ENCODE results near the gene CSF3R. TPM values are rescaled to one million over a fixed set of nuclear protein-coding genes. Genes with fewer than 3 reads are reported as not detected.

CSF3R gene
- total and polyA plus RNA-seq, 9 of the 15 experiments (the other 6 are each of a cell fraction or from before 2014, with no cell fraction given), result 0.21 to 0.86 (median 0.40) TPM; not detected in 1

GRCh38 chr1:36492491-36492890, 9.8 kb upstream of the CSF3R start (continued):
- no peak for TF ChIP-seq CEBPZ (IDR thresholded peaks at IDR 0.05; ENCODE audit: borderline replicate concordance, low read depth, low read length)
- TF ChIP-seq PRPF4 (IDR thresholded peaks at IDR 0.05; ENCODE audit: insufficient read depth, low read depth, low read length, poor library complexity, severe bottlenecking), result no peak
- no peak for TF ChIP-seq PTTG1 (tag; IDR thresholded peaks at IDR 0.05; ENCODE audit: low read depth)
- no peak for TF ChIP-seq MYBL2 (IDR thresholded peaks at IDR 0.05; ENCODE audit: low read depth)
- no peak for TF ChIP-seq MYBL2 (CRISPR knock-in tag; IDR thresholded peaks at IDR 0.05; ENCODE audit: borderline replicate concordance)
- no peak for TF ChIP-seq FIP1L1 (IDR thresholded peaks at IDR 0.05; ENCODE audit: low read depth, low read length, poor library complexity, severe bottlenecking)
- TF ChIP-seq SAFB2 (IDR thresholded peaks at IDR 0.05; ENCODE audit: borderline replicate concordance, low read depth, low read length, severe bottlenecking), result no peak
- no peak for TF ChIP-seq ZBTB34 (CRISPR knock-in tag; IDR thresholded peaks at IDR 0.05)
- TF ChIP-seq ZNF175 (CRISPR knock-in tag; IDR thresholded peaks at IDR 0.05; ENCODE audit: low read depth), result no peak
- no peak for TF ChIP-seq NFIX (CRISPR knock-in tag; IDR thresholded peaks at IDR 0.05; ENCODE audit: low read depth)
- no peak for TF ChIP-seq CHCHD3 (CRISPR knock-in tag; IDR thresholded peaks at IDR 0.05)
- TF ChIP-seq JUN (IDR thresholded peaks at IDR 0.05; ENCODE audit: borderline replicate concordance, low read depth, low read length), result no peak
- TF ChIP-seq JUN (CRISPR knock-in tag; IDR thresholded peaks at IDR 0.05; ENCODE audit: borderline replicate concordance), result peak; percentile 28; the same call in 1 of the 2 replicates
- no peak for TF ChIP-seq POLR3A (IDR thresholded peaks at IDR 0.05; ENCODE audit: borderline replicate concordance, extremely low read depth, insufficient read depth, insufficient read length)
- TF ChIP-seq ILK (tag; IDR thresholded peaks at IDR 0.05; ENCODE audit: borderline replicate concordance, low read depth), result no peak
- no peak for TF ChIP-seq RBM34 (IDR thresholded peaks at IDR 0.05; ENCODE audit: borderline replicate concordance, insufficient read depth, low read length)
- no peak for TF ChIP-seq JUNB (CRISPR knock-in tag; conservative IDR thresholded peaks at IDR 0.05)
- TF ChIP-seq ZHX1 (conservative IDR thresholded peaks at IDR 0.05; ENCODE audit: low read length), result no peak
- TF ChIP-seq GTF2A2 (tag; IDR thresholded peaks at IDR 0.05), result no peak
- no peak for TF ChIP-seq ZC3H11A (IDR thresholded peaks at IDR 0.05; ENCODE audit: low read depth, low read length)
- TF ChIP-seq HIVEP1 (CRISPR knock-in tag; IDR thresholded peaks at IDR 0.05), result no peak
- TF ChIP-seq RBM15 (IDR thresholded peaks at IDR 0.05; ENCODE audit: insufficient read depth, low read length), result no peak

Measured in K562 (cell line).